Hepatocyte (in vitro differentiated cells): ENCODE measurements around the gene CDON. TPM values are rescaled to one million over a fixed set of nuclear protein-coding genes. Genes with fewer than 3 reads are reported as not detected.

Experiments
- DNase-seq: peaks from one replicate; pipeline ENCODE4 v3.0.0-alpha.2; 2016; ENCODE audit warnings: low spot score
- H2AFZ ChIP-seq: fragments of 200-600 bp; sonication (generic); 2 replicates; pipeline ENCODE4 v1.6.0; 2016; ENCODE audit warnings: antibody characterized with exemption, mild to moderate bottlenecking
- H3K27ac ChIP-seq: fragments of 200-600 bp; sonication (generic); 2 replicates; pipeline ENCODE4 v1.5.1; 2016; ENCODE audit warnings: mild to moderate bottlenecking
- H3K27me3 ChIP-seq: fragments of 200-600 bp; sonication (generic); 2 replicates; pipeline ENCODE4 v1.6.1; 2016
- H3K36me3 ChIP-seq: fragments of 200-600 bp; sonication (generic); replicated peaks from 2 replicates; pipeline ENCODE4 v1.5.1; 2016; ENCODE audit warnings: low read depth; ENCODE audit not compliant: insufficient read depth
- H3K4me1 ChIP-seq: fragments of 200-600 bp; sonication (generic); 2 replicates; pipeline ENCODE4 v1.5.1; 2016; ENCODE audit warnings: mild to moderate bottlenecking, moderate library complexity; ENCODE audit not compliant: insufficient read depth
- H3K4me2 ChIP-seq: fragments of 200-600 bp; sonication (generic); 2 replicates; pipeline ENCODE4 v1.6.0; 2016
- H3K4me3 ChIP-seq: fragments of 200-600 bp; sonication (generic); 2 replicates; pipeline ENCODE4 v1.5.1; 2016; ENCODE audit warnings: mild to moderate bottlenecking
- H3K79me2 ChIP-seq: fragments of 200-600 bp; sonication (generic); 2 replicates; pipeline ENCODE4 v1.6.0; 2017; ENCODE audit warnings: mild to moderate bottlenecking
- H3K9me2 ChIP-seq: fragments of 200-600 bp; sonication (generic); replicated peaks from 2 replicates; pipeline ENCODE4 v1.6.0; 2017; ENCODE audit warnings: mild to moderate bottlenecking; ENCODE audit not compliant: insufficient read depth
- H3K9me3 ChIP-seq: fragments of 200-600 bp; sonication (generic); 2 replicates; pipeline ENCODE4 v1.5.1; 2016; ENCODE audit warnings: low read depth, mild to moderate bottlenecking
- H4K20me1 ChIP-seq: fragments of 200-600 bp; sonication (generic); 2 replicates; pipeline ENCODE4 v1.6.0; 2016; ENCODE audit warnings: mild to moderate bottlenecking; ENCODE audit not compliant: insufficient read depth, poor library complexity, severe bottlenecking
- EZH2 ChIP-seq: fragments of 200-600 bp; sonication (generic); IDR thresholded peaks from 2 replicates; pipeline ENCODE4 v1.6.1; 2016; ENCODE audit warnings: antibody characterized with exemption, mild to moderate bottlenecking, borderline replicate concordance
- EZH2phosphoT487 ChIP-seq: fragments of 200-600 bp; sonication (generic); IDR thresholded peaks from one replicate; pipeline ENCODE4 v1.6.1; 2018; ENCODE audit warnings: antibody characterized with exemption, mild to moderate bottlenecking, low read depth, moderate library complexity; ENCODE audit not compliant: unreplicated experiment, severe bottlenecking
- WGBS: methylation state at CpG from one replicate; pipeline ENCODE4 v1.1.6; 2016; ENCODE audit warnings: low lambda C conversion rate; ENCODE audit errors: missing lambda C conversion rate; 5-methylcytosine and 5-hydroxymethylcytosine counted together
- polyA plus RNA-seq: library from polyadenylated mRNA; unstranded; fragments of >200 nt; fragmentation: Nextera tagmentation; extraction: Ambion mirVana; gene quantifications from 2 replicates; pipeline ENCODE4 v1.2.1, GENCODE V29; 2016
- total RNA-seq: library from RNA; depleted of rRNA; stranded (reverse); fragments of >200 nt; gene quantifications from 2 replicates; pipeline ENCODE4 v1.2.3, GENCODE V29; 2014
- TF ChIP-seq, protein P1 (sequence below): fragments of 200-600 bp; sonication (generic); IDR thresholded peaks from 2 replicates; pipeline ENCODE4 v1.5.1; 2016; ENCODE audit warnings: antibody characterized with exemption, mild to moderate bottlenecking; ENCODE audit not compliant: poor library complexity

The CDON gene
- total and polyA plus RNA-seq, 2 experiments from 2014 or later: 17.5 to 41.9 TPM

DNA sequence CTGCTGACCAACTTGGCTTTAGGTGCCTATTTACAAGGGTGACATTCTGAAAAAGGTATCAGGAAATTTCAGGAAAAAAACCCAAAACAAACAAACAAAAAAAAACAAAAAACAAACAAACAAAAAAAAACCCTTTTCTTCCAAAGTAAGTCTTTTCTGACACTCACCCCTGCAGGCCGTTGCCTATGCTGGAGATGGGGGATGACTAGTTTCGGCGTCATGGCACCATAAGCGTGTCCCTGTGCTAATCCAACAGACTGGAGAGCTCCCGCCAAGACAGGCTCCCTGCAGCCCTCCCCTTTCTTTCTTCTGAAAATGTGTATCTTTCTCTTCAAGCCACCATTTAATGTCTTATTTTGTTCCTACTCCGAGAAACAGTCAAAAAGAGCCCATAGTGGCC, 103.2 kb downstream of the CDON start:
- 95% methylated on average over 6 of the region's 6 CpGs for WGBS
- Histone ChIP-seq H3K27ac (no peak overlapping the region), H3K4me3 (no peak overlapping the region), H3K27me3 (no peaks in the 10 kb centered on the region), H3K9me2 (no peaks in the 10 kb centered on the region), H3K79me2 (no peaks in the 10 kb centered on the region), H3K4me1 (peaks cover 1% of the 10 kb centered on the region), H3K4me2 (no peak overlapping the region), H3K36me3 (no peaks in the 10 kb centered on the region), H3K9me3 (no peaks in the 10 kb centered on the region), H2AFZ (no peak overlapping the region), H4K20me1 (no peaks in the 10 kb centered on the region)
- TF ChIP-seq, protein P1, sequence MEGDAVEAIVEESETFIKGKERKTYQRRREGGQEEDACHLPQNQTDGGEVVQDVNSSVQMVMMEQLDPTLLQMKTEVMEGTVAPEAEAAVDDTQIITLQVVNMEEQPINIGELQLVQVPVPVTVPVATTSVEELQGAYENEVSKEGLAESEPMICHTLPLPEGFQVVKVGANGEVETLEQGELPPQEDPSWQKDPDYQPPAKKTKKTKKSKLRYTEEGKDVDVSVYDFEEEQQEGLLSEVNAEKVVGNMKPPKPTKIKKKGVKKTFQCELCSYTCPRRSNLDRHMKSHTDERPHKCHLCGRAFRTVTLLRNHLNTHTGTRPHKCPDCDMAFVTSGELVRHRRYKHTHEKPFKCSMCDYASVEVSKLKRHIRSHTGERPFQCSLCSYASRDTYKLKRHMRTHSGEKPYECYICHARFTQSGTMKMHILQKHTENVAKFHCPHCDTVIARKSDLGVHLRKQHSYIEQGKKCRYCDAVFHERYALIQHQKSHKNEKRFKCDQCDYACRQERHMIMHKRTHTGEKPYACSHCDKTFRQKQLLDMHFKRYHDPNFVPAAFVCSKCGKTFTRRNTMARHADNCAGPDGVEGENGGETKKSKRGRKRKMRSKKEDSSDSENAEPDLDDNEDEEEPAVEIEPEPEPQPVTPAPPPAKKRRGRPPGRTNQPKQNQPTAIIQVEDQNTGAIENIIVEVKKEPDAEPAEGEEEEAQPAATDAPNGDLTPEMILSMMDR: no peak
- TF ChIP-seq EZH2phosphoT487: no peak
- DNase-seq: no peak

DNA sequence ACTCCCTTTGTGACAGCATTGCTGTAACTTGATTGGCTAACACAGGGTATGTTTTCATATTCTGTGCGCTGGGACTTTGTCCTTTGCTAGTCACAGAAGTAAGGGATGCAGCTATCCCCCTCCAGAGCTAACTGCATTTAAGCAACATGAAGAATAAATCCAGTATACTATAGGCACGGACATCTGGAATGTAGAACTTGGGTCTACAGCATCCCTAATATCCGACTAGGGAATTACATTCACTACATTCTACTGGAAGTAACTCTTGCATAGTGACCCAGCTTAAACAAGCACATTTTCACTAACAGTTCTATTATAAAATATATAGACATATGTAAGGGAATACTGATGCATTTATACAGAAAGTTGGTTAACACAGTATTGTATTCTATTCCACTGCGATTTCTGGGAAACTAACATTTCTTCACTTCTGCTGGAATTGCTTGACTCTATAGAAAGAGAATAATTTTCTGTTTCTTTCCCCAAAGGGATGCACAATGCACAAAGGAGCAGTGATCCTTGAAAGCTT, 103.7 kb downstream of the CDON start:
- H3K4me3 ChIP-seq: no peak overlapping the region
- DNase-seq: no peak
- H2AFZ ChIP-seq: no peak overlapping the region
- TF ChIP-seq EZH2: no peak
- TF ChIP-seq EZH2phosphoT487: no peak
- TF ChIP-seq, protein P1: no peak
- H3K9me2 ChIP-seq: no peaks in the 10 kb centered on the region
- H3K27me3 ChIP-seq: no peaks in the 10 kb centered on the region
- no peak overlapping the region for H3K4me2 ChIP-seq
- no peaks in the 10 kb centered on the region for H4K20me1 ChIP-seq
- 98% methylated on average over 4 of the region's 4 CpGs for WGBS
- H3K79me2 ChIP-seq: no peaks in the 10 kb centered on the region
- no peaks in the 10 kb centered on the region for H3K36me3 ChIP-seq
- H3K9me3 ChIP-seq: no peaks in the 10 kb centered on the region
- H3K27ac ChIP-seq: no peak overlapping the region
- no peaks in the 10 kb centered on the region for H3K4me1 ChIP-seq

DNA sequence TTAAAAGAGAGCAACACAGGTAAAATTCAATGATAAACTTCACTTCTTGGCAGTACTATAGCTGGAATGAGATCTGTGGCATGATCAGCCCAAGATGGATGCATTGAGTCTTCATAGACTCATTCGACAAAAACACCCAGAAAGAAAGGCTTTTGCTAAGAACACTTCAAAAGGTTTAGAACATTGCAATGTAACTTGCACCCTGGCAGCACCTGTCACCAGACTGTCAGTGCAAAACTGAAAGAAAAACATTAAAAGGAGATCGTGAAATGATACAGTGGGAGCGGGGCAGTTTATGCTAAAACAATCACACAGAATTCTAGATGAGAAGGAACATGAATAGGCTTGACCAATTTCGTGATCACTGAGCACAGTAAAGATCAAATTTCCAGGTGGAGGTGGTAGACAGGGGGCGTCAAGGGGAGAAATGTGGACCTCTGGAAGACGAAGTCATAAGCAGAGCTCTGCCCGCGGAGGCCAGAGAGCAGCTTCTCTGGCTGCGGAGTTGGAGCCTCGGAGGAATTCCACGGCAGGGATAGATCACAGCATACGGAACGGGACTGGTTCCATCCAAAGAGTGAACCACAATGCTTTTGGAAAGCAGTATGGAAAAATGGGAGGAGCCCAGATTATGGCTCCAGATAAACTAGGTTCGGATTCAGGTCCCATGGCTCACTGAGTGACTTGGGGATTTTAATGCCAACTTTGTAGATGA, 104.9 kb downstream of the CDON start:
- Histone ChIP-seq H2AFZ (no peak overlapping the region), H3K9me2 (no peaks in the 10 kb centered on the region), H3K27ac (no peak overlapping the region), H3K4me2 (no peak overlapping the region), H3K79me2 (no peaks in the 10 kb centered on the region), H3K4me3 (no peak overlapping the region), H3K9me3 (no peaks in the 10 kb centered on the region), H4K20me1 (no peaks in the 10 kb centered on the region), H3K27me3 (no peaks in the 10 kb centered on the region), H3K4me1 (peaks cover 4% of the 10 kb centered on the region), H3K36me3 (no peaks in the 10 kb centered on the region)
- TF ChIP-seq, protein P1: no peak
- TF ChIP-seq EZH2: no peak
- TF ChIP-seq EZH2phosphoT487: no peak
- DNase-seq: no peak
- 92% methylated on average over 14 of the region's 14 CpGs for WGBS
